HG02798 (cell line): ENCODE results near the gene MYBPC2.
"Not testable (repeated sequence)": the region's sequence is repeated elsewhere in the genome, so short reads cannot be mapped to it uniquely, and the experiment has no call there.

Source experiments
- ATAC-seq: cut with Tn5 transposase; IDR thresholded peaks from one replicate; pipeline ENCODE4 v1.9.1; 2021; ENCODE audit warnings: mild to moderate bottlenecking; ENCODE audit not compliant: unreplicated experiment, poor library complexity

The MYBPC2 gene

GRCh38 chr19:50432221-50433028, at the start of gene MYBPC2:
Gene MYBPC2, plus strand, starts transcription at chr19:50432892. Its CDS starts 62 bp downstream, at chr19:50432954.
- ATAC-seq: peak; percentile 18

- ATAC-seq: no peak
These were observed 49.5 kb upstream of the MYBPC2 start for GRCh38 chr19:50383001-50383851.

- peak; percentile 93 for ATAC-seq
These were observed 48.6 kb upstream of the MYBPC2 start, which contains the start of gene POLD1 for GRCh38 chr19:50383852-50384684. Gene POLD1, plus strand, starts transcription at chr19:50384347. Its CDS starts 14,505 bp downstream, at chr19:50398852.

- no peak for ATAC-seq
These were observed 47.8 kb upstream of the MYBPC2 start for GRCh38 chr19:50384685-50385535.

GRCh38 chr19:50387176-50387867, 45.4 kb upstream of the MYBPC2 start:
- ATAC-seq: no peak

GRCh38 chr19:50387868-50388245, 44.8 kb upstream of the MYBPC2 start:
- ATAC-seq: no peak

- ATAC-seq: not testable (repeated sequence)
These were observed 42.4 kb upstream of the MYBPC2 start for GRCh38 chr19:50390295-50390694.

- ATAC-seq: not testable (repeated sequence)
These were observed 41.7 kb upstream of the MYBPC2 start for GRCh38 chr19:50390952-50391351.

- ATAC-seq: no peak
These were observed 39.9 kb upstream of the MYBPC2 start for GRCh38 chr19:50392759-50393158.

GRCh38 chr19:50393589-50393988, 39.1 kb upstream of the MYBPC2 start:
- ATAC-seq: no peak

- no peak for ATAC-seq
These were observed 38.7 kb upstream of the MYBPC2 start for GRCh38 chr19:50394017-50394416.

GRCh38 chr19:50398675-50399367, 33.9 kb upstream of the MYBPC2 start:
- ATAC-seq: no peak

- ATAC-seq: no peak
These were observed 33.3 kb upstream of the MYBPC2 start for GRCh38 chr19:50399368-50399745.

- ATAC-seq: no peak
These were observed 30.9 kb upstream of the MYBPC2 start for GRCh38 chr19:50401605-50402450.

GRCh38 chr19:50402544-50403301, 30.0 kb upstream of the MYBPC2 start:
- ATAC-seq: no peak

GRCh38 chr19:50406156-50406820, 26.4 kb upstream of the MYBPC2 start:
- ATAC-seq: no peak
